Neural cell (in vitro differentiated cells): Measurements from ENCODE around the gene LRRC8E.

Experiments used
- CTCF ChIP-seq: fragments of 450-650 bp; IDR thresholded peaks from 2 replicates; pipeline ENCODE4 v1.5.1; 2014; ENCODE audit warnings: antibody characterized with exemption, mild to moderate bottlenecking, moderate library complexity; ENCODE audit not compliant: poor library complexity, severe bottlenecking
- EP300 ChIP-seq: fragments of 450-650 bp; conservative IDR thresholded peaks from 2 replicates; pipeline ENCODE4 v1.6.1; 2014; ENCODE audit warnings: antibody characterized with exemption, mild to moderate bottlenecking, moderate library complexity; ENCODE audit not compliant: poor library complexity, severe bottlenecking
- EZH2 ChIP-seq: fragments of 200-600, 300-800 bp; shearing (Covaris generic), sonication (generic); IDR thresholded peaks from 2 replicates; pipeline ENCODE4 v1.6.1; 2014; ENCODE audit warnings: antibody characterized with exemption, low read length, borderline replicate concordance, mild to moderate bottlenecking; ENCODE audit not compliant: insufficient read depth, poor library complexity, severe bottlenecking
- MXI1 ChIP-seq: fragments of 450-650 bp; conservative IDR thresholded peaks from 2 replicates; pipeline ENCODE4 v1.6.1; 2014; ENCODE audit warnings: antibody characterized with exemption, mild to moderate bottlenecking; ENCODE audit not compliant: poor library complexity, severe bottlenecking
- POLR2AphosphoS5 ChIP-seq: IDR thresholded peaks from 2 replicates; pipeline ENCODE4 v1.6.1; 2012
- RAD21 ChIP-seq: fragments of 450-650 bp; conservative IDR thresholded peaks from 2 replicates; pipeline ENCODE4 v1.6.1; 2014; ENCODE audit warnings: antibody characterized with exemption, mild to moderate bottlenecking, moderate library complexity
- SMC3 ChIP-seq: fragments of 450-650 bp; conservative IDR thresholded peaks from 2 replicates; pipeline ENCODE4 v1.6.1; 2014; ENCODE audit warnings: antibody characterized with exemption, mild to moderate bottlenecking, moderate library complexity; ENCODE audit not compliant: poor library complexity
- TAF1 ChIP-seq: IDR thresholded peaks from 2 replicates; pipeline ENCODE4 v1.6.1; 2012; ENCODE audit warnings: low read depth
- TF ChIP-seq, protein P1 (sequence below): IDR thresholded peaks from 2 replicates; pipeline ENCODE4 v1.6.1; 2012; ENCODE audit warnings: borderline replicate concordance

DNA sequence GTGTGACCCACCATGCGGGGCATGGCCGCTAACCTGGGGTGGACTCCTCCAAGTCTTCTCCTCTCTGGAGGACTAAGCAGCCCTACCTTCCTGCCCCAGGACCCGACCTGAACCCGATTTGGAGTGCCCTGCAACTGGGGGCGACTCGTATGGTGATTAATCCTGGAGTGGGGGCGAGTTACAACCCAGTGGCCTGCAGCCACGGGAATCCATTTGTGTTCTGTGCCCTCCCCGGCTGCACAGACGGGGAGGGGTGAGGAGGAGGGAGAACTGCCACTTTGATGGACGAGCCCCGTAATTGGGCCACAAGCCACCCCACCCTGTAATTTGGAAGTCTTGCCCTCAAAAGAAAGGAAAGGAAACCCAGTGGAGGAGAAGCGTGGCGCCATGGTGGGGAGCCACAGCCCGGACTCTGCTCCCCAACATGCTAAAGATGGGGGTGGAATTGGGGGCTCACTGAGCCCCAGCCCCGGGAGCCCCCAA is 32.2 kb upstream of the LRRC8E start:
- no peak for TF ChIP-seq EZH2
- TF ChIP-seq POLR2AphosphoS5, result no peak
- no peak for TF ChIP-seq CTCF
- TF ChIP-seq RAD21, result no peak
- TF ChIP-seq EP300, result no peak
- TF ChIP-seq SMC3, result no peak
- no peak for TF ChIP-seq MXI1
- TF ChIP-seq, protein P1, sequence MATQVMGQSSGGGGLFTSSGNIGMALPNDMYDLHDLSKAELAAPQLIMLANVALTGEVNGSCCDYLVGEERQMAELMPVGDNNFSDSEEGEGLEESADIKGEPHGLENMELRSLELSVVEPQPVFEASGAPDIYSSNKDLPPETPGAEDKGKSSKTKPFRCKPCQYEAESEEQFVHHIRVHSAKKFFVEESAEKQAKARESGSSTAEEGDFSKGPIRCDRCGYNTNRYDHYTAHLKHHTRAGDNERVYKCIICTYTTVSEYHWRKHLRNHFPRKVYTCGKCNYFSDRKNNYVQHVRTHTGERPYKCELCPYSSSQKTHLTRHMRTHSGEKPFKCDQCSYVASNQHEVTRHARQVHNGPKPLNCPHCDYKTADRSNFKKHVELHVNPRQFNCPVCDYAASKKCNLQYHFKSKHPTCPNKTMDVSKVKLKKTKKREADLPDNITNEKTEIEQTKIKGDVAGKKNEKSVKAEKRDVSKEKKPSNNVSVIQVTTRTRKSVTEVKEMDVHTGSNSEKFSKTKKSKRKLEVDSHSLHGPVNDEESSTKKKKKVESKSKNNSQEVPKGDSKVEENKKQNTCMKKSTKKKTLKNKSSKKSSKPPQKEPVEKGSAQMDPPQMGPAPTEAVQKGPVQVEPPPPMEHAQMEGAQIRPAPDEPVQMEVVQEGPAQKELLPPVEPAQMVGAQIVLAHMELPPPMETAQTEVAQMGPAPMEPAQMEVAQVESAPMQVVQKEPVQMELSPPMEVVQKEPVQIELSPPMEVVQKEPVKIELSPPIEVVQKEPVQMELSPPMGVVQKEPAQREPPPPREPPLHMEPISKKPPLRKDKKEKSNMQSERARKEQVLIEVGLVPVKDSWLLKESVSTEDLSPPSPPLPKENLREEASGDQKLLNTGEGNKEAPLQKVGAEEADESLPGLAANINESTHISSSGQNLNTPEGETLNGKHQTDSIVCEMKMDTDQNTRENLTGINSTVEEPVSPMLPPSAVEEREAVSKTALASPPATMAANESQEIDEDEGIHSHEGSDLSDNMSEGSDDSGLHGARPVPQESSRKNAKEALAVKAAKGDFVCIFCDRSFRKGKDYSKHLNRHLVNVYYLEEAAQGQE, result no peak
- TF ChIP-seq TAF1, result no peak
